BJ (cell line): Measurements from ENCODE around the gene KRTAP17-1. TPM values are rescaled to one million over a fixed set of nuclear protein-coding genes. Genes with fewer than 3 reads are reported as not detected.
A peak's percentile ranks its signal among the peaks of the same experiment; 100 is the strongest.

Source experiments
- CTCF ChIA-PET: fragments of 350-600 bp; formaldehyde crosslinking; extraction: SDS; loops from one replicate; lab custom pipeline; 2021; ENCODE audit warnings: antibody characterized with exemption, inconsistent platforms; lab: Yijun Ruan, JAX
- POLR2A ChIA-PET: fragments of 300-600 bp; sonication (Branson Sonifier 250); formaldehyde crosslinking; extraction: SDS; loops from one replicate; lab custom pipeline; 2021; ENCODE audit warnings: antibody characterized with exemption; lab: Charles Lee
- DNase-seq: peaks from one replicate; pipeline ENCODE4 v3.0.0-alpha.2; 2011; ENCODE audit warnings: low read depth
- H3K27me3 ChIP-seq: 2 replicates; pipeline ENCODE4 v1.6.0; 2011; ENCODE audit warnings: low read length; ENCODE audit not compliant: control insufficient read depth, insufficient read depth
- H3K36me3 ChIP-seq: 2 replicates; pipeline ENCODE4 v1.5.1; 2011; ENCODE audit warnings: low read length; ENCODE audit not compliant: control insufficient read depth, insufficient read depth
- H3K4me3 ChIP-seq: 2 replicates; pipeline ENCODE4 v1.5.1; 2011; ENCODE audit warnings: low read depth, mild to moderate bottlenecking, control low read depth, low read length
- polyA plus RNA-seq: library from polyadenylated mRNA; depleted of rRNA; stranded (reverse); fragments of >200 nt; gene quantifications from 2 replicates; pipeline ENCODE4 v1.2.3, GENCODE V29; 2011
- TF ChIP-seq, protein P1 (sequence below): IDR thresholded peaks from 2 replicates; pipeline ENCODE4 v1.5.1; 2011; ENCODE audit warnings: low read depth, mild to moderate bottlenecking, control low read depth, inconsistent platforms, low read length, moderate library complexity; ENCODE audit not compliant: insufficient read depth

The KRTAP17-1 gene
- polyA plus RNA-seq, 1 experiment = not detected

GRCh38 chr17:41324180-41325075 lies 8.9 kb upstream of the KRTAP17-1 start:
- POLR2A ChIA-PET = no interaction called here
- TF ChIP-seq, protein P1, sequence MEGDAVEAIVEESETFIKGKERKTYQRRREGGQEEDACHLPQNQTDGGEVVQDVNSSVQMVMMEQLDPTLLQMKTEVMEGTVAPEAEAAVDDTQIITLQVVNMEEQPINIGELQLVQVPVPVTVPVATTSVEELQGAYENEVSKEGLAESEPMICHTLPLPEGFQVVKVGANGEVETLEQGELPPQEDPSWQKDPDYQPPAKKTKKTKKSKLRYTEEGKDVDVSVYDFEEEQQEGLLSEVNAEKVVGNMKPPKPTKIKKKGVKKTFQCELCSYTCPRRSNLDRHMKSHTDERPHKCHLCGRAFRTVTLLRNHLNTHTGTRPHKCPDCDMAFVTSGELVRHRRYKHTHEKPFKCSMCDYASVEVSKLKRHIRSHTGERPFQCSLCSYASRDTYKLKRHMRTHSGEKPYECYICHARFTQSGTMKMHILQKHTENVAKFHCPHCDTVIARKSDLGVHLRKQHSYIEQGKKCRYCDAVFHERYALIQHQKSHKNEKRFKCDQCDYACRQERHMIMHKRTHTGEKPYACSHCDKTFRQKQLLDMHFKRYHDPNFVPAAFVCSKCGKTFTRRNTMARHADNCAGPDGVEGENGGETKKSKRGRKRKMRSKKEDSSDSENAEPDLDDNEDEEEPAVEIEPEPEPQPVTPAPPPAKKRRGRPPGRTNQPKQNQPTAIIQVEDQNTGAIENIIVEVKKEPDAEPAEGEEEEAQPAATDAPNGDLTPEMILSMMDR = peak; percentile 32; the same call in 1 of the 2 replicates
- CTCF ChIA-PET = interaction anchor here (0.9 to 4.1 kb wide), 7 partner anchors 8 to 467 kb away, joined by 3 to 28 read pairs (median 4); no protein-coding TSS in a partner anchor
- no peak for DNase-seq
- Histone ChIP-seq H3K27me3 (no peaks in the 10 kb centered on the region), H3K4me3 (no peak overlapping the region), H3K36me3 (no peaks in the 10 kb centered on the region)

DNA sequence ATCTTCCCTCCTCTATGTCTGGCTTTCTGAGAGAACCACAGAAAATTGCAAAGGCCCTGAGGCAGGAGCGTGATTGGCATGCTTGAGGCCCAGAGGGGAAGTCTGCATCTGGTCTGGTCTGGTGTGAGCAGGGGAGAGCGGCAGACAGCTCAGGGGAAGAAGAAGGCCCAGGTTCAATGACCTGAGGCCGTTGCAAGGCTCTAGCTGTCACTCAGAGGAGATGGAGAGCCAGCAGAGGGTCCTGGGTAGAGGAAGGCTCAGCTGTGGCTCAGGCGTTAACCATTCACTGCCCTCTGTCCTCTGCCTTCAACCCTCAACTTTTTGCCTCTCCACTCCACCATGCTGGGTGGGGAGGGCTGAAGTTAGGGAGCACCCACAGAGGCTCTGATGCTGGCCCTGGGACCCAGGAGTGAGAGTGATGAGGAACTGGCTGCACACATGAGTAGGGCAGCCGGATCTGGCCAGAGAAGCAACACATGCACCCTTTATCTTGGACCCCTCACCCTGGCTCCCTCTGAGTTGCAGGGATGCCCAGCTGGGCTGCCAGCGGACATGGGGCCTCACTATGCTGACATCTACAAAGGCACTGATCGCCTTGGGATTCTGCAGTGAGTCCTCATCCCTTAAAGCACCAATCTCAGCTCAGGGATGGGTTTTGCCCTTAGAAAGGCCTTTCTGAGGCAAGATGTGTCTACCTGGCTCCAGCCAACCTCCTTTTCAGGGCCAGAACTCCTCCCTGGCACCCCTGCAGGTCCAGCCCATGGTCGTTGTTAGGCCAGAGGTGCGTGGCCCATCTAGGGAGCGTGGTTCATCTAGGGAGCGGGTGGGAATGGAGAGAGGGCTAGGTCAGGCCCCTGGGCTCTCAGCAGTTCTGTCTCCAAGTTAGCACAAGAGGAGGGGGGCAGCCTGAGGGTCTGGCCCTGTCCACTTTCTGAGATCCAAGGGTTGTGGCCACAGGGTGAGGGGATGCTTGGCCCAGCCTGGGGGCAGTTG lies 7.7 kb upstream of the KRTAP17-1 start:
- TF ChIP-seq, protein P1 = no peak
- ChIA-PET POLR2A (interaction anchor here (1.0 kb wide), 1 partner anchor 264 kb away, joined by 4 read pairs; no protein-coding TSS in a partner anchor), CTCF (interaction anchor here (0.7 to 4.1 kb wide), 42 partner anchors 9 to 517 kb away, joined by 3 to 28 read pairs (median 4); partner anchors contain the start of gene KRTAP16-1)
- Histone ChIP-seq H3K27me3 (no peaks in the 10 kb centered on the region), H3K4me3 (no peak overlapping the region), H3K36me3 (no peaks in the 10 kb centered on the region)
- no peak for DNase-seq

- Histone ChIP-seq H3K36me3 (no peaks in the 10 kb centered on the region), H3K4me3 (no peak overlapping the region), H3K27me3 (no peaks in the 10 kb centered on the region)
- POLR2A ChIA-PET = interaction anchor here (1.0 kb wide), 1 partner anchor 263 kb away, joined by 4 read pairs; no protein-coding TSS in a partner anchor
- peak; percentile 38 for DNase-seq
- CTCF ChIA-PET = interaction anchor here (0.6 to 4.1 kb wide), 50 partner anchors 9 to 516 kb away, joined by 3 to 28 read pairs (median 4); partner anchors contain the start of gene KRTAP16-1
- TF ChIP-seq, protein P1 = peak; percentile 91
These were observed 6.8 kb upstream of the KRTAP17-1 start for GRCh38 chr17:41322094-41322902.

DNA sequence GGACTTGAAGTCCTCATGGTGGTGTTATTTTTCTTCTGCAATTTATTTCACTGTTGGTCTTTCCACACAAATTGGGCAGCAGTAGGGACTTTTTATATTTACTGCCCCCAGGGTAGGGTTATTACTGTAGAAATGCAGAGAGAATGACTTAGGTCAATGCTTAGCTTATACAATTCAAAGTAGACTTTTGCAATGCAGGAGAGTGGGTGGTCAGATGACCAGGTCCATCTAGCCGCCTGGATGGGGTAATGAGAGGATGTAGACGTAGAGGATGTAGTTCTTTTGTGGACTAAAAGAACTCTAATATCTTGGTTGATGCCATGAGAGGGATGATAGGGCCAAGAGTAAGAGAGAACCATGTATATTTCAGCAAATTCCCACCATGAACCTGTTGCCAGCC lies 2.7 kb upstream of the KRTAP17-1 start:
- Histone ChIP-seq H3K36me3 (no peaks in the 10 kb centered on the region), H3K27me3 (no peaks in the 10 kb centered on the region), H3K4me3 (no peak overlapping the region)
- CTCF ChIA-PET = no interaction called here
- no peak for DNase-seq
- POLR2A ChIA-PET = no interaction called here
- TF ChIP-seq, protein P1 = no peak
